ENCODE results near the gene METTL22.

Gene METTL22

DNA sequence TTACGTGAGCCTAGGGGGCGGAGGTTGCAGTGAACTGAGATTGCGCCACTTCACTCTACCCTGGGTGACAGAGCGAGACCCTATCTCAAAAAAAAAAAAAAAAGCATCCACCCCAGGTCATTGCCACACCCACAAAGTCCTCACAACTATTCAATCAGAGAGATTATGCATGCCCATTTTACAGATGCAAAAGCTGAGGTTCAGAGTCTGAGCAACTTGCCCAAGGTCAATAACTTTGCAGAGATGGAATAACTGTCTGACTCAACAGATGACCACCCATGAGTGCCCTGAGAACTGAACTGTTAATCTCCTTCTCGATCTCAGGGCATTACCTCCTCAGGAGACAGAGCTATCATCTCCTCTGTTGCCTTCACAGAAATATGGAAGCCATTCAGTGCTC, 25.7 kb upstream of the METTL22 start:
- no peaks in the 10 kb centered on the region for H3K36me3 ChIP-seq
- H3K4me1 ChIP-seq (ENCODE audit: control insufficient read depth in 1 of 2, insufficient read depth in 1 of 2, low read depth in 1 of 2, low read length in 1 of 2): no peaks in the 10 kb centered on the region
- no peak overlapping the region for H3K27ac ChIP-seq
- TF ChIP-seq, protein P1, sequence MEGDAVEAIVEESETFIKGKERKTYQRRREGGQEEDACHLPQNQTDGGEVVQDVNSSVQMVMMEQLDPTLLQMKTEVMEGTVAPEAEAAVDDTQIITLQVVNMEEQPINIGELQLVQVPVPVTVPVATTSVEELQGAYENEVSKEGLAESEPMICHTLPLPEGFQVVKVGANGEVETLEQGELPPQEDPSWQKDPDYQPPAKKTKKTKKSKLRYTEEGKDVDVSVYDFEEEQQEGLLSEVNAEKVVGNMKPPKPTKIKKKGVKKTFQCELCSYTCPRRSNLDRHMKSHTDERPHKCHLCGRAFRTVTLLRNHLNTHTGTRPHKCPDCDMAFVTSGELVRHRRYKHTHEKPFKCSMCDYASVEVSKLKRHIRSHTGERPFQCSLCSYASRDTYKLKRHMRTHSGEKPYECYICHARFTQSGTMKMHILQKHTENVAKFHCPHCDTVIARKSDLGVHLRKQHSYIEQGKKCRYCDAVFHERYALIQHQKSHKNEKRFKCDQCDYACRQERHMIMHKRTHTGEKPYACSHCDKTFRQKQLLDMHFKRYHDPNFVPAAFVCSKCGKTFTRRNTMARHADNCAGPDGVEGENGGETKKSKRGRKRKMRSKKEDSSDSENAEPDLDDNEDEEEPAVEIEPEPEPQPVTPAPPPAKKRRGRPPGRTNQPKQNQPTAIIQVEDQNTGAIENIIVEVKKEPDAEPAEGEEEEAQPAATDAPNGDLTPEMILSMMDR (IDR thresholded peaks at IDR 0.05): no peak
- peaks cover 58% of the 10 kb centered on the region for H3K27me3 ChIP-seq
- H3K9me3 ChIP-seq: no peaks in the 10 kb centered on the region
- H3K4me3 ChIP-seq (ENCODE audit: low read depth in 1 of 2, low read length in 1 of 2): no peak overlapping the region

DNA sequence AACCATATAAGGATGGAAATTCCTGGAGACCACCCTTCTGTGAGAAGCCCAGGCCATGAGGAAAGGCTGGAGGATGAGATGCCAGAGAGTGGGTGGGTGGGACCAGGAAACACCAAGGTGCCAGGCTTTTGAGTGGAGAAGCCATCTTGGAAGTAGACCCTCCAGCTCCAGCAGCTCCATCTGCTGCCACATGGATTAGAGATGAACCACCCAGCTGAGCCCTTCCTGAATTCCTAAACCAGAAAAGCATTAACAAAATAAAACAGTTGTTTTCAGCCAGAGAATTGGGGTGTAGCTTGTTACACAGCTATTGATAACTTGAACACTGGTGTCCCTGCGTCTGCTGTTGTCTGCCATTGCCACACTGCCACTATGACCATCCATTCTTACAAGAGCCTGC, 24.9 kb upstream of the METTL22 start:
- Histone ChIP-seq H3K4me3 (ENCODE audit: low read depth in 1 of 2, low read length in 1 of 2) (no peak overlapping the region), H3K4me1 (ENCODE audit: control insufficient read depth in 1 of 2, insufficient read depth in 1 of 2, low read depth in 1 of 2, low read length in 1 of 2) (no peaks in the 10 kb centered on the region), H3K27ac (no peak overlapping the region), H3K9me3 (no peaks in the 10 kb centered on the region), H3K27me3 (peaks cover 50% of the 10 kb centered on the region), H3K36me3 (no peaks in the 10 kb centered on the region)
- TF ChIP-seq, protein P1 (IDR thresholded peaks at IDR 0.05): no peak

DNA sequence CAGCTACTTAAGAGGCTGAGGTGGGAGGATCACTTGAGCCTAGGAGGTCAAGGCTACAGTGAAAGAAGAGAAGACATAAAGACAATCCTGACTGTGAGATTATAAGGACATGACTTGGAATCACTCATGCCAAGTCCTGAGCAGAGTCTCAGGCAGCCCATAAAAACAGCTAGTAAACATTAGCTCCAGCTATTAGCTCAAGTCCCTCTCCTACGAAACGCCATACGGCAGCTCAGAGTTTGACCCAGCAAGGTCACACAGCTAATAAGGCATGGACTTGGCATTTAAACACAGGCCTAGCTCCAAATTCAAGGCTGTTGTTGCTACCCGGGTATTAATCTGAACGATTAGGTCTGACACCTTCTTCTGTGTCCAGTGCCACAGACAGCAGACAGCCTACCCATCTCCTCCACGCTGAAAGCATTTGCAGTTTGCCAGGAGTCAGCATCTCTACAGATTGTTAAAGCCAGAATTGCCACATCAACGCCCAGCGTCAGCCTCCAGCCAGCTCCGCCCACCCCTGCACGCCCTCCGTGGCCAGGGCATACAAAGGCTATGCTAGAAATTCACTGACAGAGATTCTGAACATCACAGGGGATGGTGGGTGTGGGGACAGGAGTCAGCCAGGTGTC, 21.2 kb upstream of the METTL22 start:
- H3K4me3 ChIP-seq (ENCODE audit: low read depth in 1 of 2, low read length in 1 of 2): no peak overlapping the region
- H3K9me3 ChIP-seq: no peaks in the 10 kb centered on the region
- no peaks in the 10 kb centered on the region for H3K4me1 ChIP-seq (ENCODE audit: control insufficient read depth in 1 of 2, insufficient read depth in 1 of 2, low read depth in 1 of 2, low read length in 1 of 2)
- H3K36me3 ChIP-seq: no peaks in the 10 kb centered on the region
- TF ChIP-seq, protein P1 (IDR thresholded peaks at IDR 0.05): no peak
- no peak overlapping the region for H3K27ac ChIP-seq
- peaks cover 47% of the 10 kb centered on the region for H3K27me3 ChIP-seq

DNA sequence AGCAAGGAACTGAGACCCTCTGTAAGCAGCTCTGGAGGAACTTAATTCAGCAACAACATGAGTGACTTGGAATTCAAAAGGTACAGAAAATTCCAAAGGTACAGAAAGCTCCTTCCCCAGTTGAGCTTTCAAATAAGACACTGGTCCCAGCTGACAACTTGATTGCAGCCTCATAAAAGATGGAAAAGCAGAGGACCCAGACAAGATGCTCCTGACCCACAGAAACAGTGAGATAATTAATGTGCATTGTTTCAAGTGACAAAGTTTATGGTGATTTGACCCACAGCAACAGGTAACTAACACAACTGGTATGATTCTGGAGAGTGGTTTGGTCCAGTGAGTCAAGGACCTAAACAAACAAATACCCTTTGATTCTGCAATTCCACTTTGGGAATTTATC, 15.9 kb upstream of the METTL22 start:
- TF ChIP-seq, protein P1 (IDR thresholded peaks at IDR 0.05): no peak
- H3K36me3 ChIP-seq: no peaks in the 10 kb centered on the region

DNA sequence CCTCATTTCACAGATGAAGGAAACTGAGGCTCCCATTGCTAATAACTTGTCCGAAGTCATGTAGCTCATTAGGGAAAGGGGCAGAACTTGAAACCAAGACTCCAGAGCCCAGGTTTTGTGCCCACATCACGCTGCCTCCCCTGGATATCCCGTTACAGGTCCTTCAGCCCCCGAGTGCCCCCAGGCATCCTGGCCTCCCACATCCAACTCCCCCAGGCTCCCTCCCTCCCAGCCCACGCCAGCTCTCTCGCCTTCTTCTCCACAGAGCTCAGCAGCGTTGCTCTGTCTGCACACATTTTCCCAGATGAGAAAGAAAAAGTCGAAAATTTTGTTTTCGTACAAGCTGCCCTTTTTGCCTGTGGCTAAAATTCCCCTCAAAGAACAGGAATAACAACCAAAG, 14.3 kb upstream of the METTL22 start:
- TF ChIP-seq, protein P1 (IDR thresholded peaks at IDR 0.05): no peak
- no peaks in the 10 kb centered on the region for H3K36me3 ChIP-seq
- no peaks in the 10 kb centered on the region for H3K9me3 ChIP-seq
- H3K27ac ChIP-seq: no peak overlapping the region
- no peak overlapping the region for H3K4me3 ChIP-seq (ENCODE audit: low read depth in 1 of 2, low read length in 1 of 2)
- peaks cover 71% of the 10 kb centered on the region for H3K27me3 ChIP-seq
- H3K4me1 ChIP-seq (ENCODE audit: control insufficient read depth in 1 of 2, insufficient read depth in 1 of 2, low read depth in 1 of 2, low read length in 1 of 2): no peaks in the 10 kb centered on the region

More for the DNA sequence above, 15.9 kb upstream of the METTL22 start:
- Histone ChIP-seq H3K4me1 (ENCODE audit: control insufficient read depth in 1 of 2, insufficient read depth in 1 of 2, low read depth in 1 of 2, low read length in 1 of 2) (no peaks in the 10 kb centered on the region), H3K27me3 (peaks cover 63% of the 10 kb centered on the region), H3K27ac (no peak overlapping the region), H3K9me3 (no peaks in the 10 kb centered on the region), H3K4me3 (ENCODE audit: low read depth in 1 of 2, low read length in 1 of 2) (no peak overlapping the region)

Data from neutrophil (primary cell).